ENCODE results near the gene AIM2. TPM values are rescaled to one million over a fixed set of nuclear protein-coding genes. Genes with fewer than 3 reads are reported as not detected.

Gene AIM2, protein sequence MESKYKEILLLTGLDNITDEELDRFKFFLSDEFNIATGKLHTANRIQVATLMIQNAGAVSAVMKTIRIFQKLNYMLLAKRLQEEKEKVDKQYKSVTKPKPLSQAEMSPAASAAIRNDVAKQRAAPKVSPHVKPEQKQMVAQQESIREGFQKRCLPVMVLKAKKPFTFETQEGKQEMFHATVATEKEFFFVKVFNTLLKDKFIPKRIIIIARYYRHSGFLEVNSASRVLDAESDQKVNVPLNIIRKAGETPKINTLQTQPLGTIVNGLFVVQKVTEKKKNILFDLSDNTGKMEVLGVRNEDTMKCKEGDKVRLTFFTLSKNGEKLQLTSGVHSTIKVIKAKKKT
- total RNA-seq = 2.8 and 2.9 TPM in 2 replicates

DNA sequence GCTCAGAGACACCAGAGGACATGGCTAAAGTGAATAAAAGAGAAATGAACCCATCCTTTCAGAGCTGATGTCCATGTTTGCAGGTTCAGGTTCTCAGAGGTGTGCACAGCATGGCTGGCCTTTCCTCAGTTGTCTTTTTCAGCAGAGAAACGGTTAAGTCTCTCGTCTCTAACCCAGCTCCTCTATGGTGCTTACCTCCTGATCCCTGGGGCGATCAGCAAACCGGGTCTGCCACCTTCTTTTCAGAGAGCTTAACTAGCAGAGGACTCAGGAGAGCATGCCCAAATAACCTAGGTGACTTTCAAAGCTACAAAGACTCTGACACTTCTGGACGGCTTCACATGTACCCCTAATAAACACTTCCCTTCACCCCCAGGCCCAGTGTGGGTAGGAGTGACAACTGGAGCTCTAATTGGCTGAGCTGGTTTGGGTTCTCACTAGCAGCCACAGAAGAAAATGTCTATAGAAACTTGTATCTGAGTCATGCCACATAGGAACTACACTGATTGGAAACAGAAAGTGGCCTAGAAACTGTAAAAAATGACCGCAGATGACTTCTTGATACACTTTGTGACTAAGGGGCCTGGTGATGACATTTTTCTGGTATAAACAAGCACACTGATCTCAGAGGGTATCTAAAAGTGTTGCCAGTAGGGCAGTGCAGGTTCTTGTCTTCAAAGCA is at the start of gene AIM2:
AIM2 (minus strand) TSS at position 329 of the 682 bp plus-strand sequence. CDS start 3,267 bp downstream, outside the sequence.

Other genes starting within 250 kb of the AIM2 start
- gene MNDA, start 245.4 kb downstream of the AIM2 start, total RNA-seq = not detected in 2 replicates
- gene PYHIN1, start 145.2 kb downstream of the AIM2 start, total RNA-seq = not detected in 2 replicates
- gene IFI16, start 66.9 kb downstream of the AIM2 start, total RNA-seq = 86.2 and 93.9 TPM in 2 replicates
- not detected in 2 replicates for gene CADM3, start 94.8 kb upstream of the AIM2 start, total RNA-seq
- gene ACKR1, start 128.1 kb upstream of the AIM2 start, total RNA-seq = not detected in 2 replicates
- gene FCER1A, start 225.6 kb upstream of the AIM2 start, total RNA-seq = not detected in 2 replicates